Measurements from ENCODE around the gene BACE2. TPM values are rescaled to one million over a fixed set of nuclear protein-coding genes. Genes with fewer than 3 reads are reported as not detected.
"Not testable (repeated sequence)": the region's sequence is repeated elsewhere in the genome, so short reads cannot be mapped to it uniquely, and the experiment has no call there.

The BACE2 gene
- total RNA-seq, 4 donors from 2014 or later, result 59.0 to 89.1 (median 68.1) TPM

GRCh38 chr21:41234569-41234968 is 66.6 kb downstream of the BACE2 start:
- Histone ChIP-seq H3K27ac (no peak overlapping the region), H3K36me3 (peaks cover 0 to 8% of the 10 kb centered on the region in 2 donors), H3K27me3 (no peaks in the 10 kb centered on the region), H3K4me1 (no peaks in the 10 kb centered on the region), H3K9me3 (no peaks in the 10 kb centered on the region), H3K4me3 (replicated peaks in 1 of 3) (no peak overlapping the region)
- no peak for TF ChIP-seq POLR2A (IDR thresholded peaks at IDR 0.05)
- TF ChIP-seq CTCF (IDR thresholded peaks at IDR 0.05), result no peak
- intact Hi-C loops (cut with DNase I), result no loop called here
- no peak for DNase-seq
- 73 to 87% methylated on average over 5 of the region's 5 CpGs for WGBS, 2 donors

- peaks cover 0 to 8% of the 10 kb centered on the region in 2 donors for H3K36me3 ChIP-seq
- H3K4me1 ChIP-seq, result no peaks in the 10 kb centered on the region
- H3K9me3 ChIP-seq, result no peaks in the 10 kb centered on the region
- no peak overlapping the region for H3K4me3 ChIP-seq (replicated peaks in 1 of 3)
- DNase-seq, result no peak
- intact Hi-C loops (cut with DNase I), result no loop called here
- WGBS, 2 donors, result 81 to 82% methylated on average over 3 of the region's 3 CpGs
- no peak overlapping the region for H3K27ac ChIP-seq
- H3K27me3 ChIP-seq, result no peaks in the 10 kb centered on the region
- TF ChIP-seq CTCF (IDR thresholded peaks at IDR 0.05) (no peak), POLR2A (IDR thresholded peaks at IDR 0.05) (no peak)
Observed at GRCh38 chr21:41235201-41235600, 67.2 kb downstream of the BACE2 start.

GRCh38 chr21:41236352-41236973 is 68.5 kb downstream of the BACE2 start:
- DNase-seq, result no peak
- Histone ChIP-seq H3K4me3 (replicated peaks in 1 of 3) (no peak overlapping the region), H3K27ac (no peak overlapping the region), H3K36me3 (peaks cover 0 to 8% of the 10 kb centered on the region in 2 donors), H3K4me1 (no peaks in the 10 kb centered on the region), H3K27me3 (no peaks in the 10 kb centered on the region), H3K9me3 (no peaks in the 10 kb centered on the region)
- intact Hi-C loops (cut with DNase I), result no loop called here
- TF ChIP-seq CTCF (IDR thresholded peaks at IDR 0.05) (no peak), POLR2A (IDR thresholded peaks at IDR 0.05) (no peak)
- WGBS, 2 donors, result 93 to 99% methylated on average over 13 to 16 of the region's 16 CpGs

- WGBS, 2 donors, result 87 to 89% methylated on average over 10 of the region's 10 CpGs
- H3K36me3 ChIP-seq; H3K9me3 ChIP-seq; H3K27me3 ChIP-seq; H3K4me1 ChIP-seq; H3K27ac ChIP-seq; H3K4me3 ChIP-seq (replicated peaks in 1 of 3); intact Hi-C loops (cut with DNase I); DNase-seq: not testable (repeated sequence)
Observed at GRCh38 chr21:41238081-41238796, 70.3 kb downstream of the BACE2 start.

- 90 to 100% methylated on average over 2 to 3 of the region's 3 CpGs for WGBS, 2 donors
- intact Hi-C loops (cut with DNase I), result no loop called here
- Histone ChIP-seq H3K27me3 (no peaks in the 10 kb centered on the region), H3K4me1 (no peaks in the 10 kb centered on the region), H3K27ac (no peak overlapping the region), H3K36me3 (peaks cover 0 to 8% of the 10 kb centered on the region in 2 donors), H3K4me3 (replicated peaks in 1 of 3) (no peak overlapping the region), H3K9me3 (no peaks in the 10 kb centered on the region)
- no peak for DNase-seq
- TF ChIP-seq CTCF (IDR thresholded peaks at IDR 0.05) (no peak), POLR2A (IDR thresholded peaks at IDR 0.05) (no peak)
Observed at GRCh38 chr21:41240040-41240439, 72.1 kb downstream of the BACE2 start.

All from thyroid gland (tissue), 4 donors.